ENCODE results near the gene ANKRD10. TPM values are rescaled to one million over a fixed set of nuclear protein-coding genes. Genes with fewer than 3 reads are reported as not detected.

ANKRD10 gene
- total RNA-seq, 2 experiments from 2014 or later, result 101 to 111 TPM

- Mint-ChIP-seq H3K27me3 (no peaks in the 10 kb centered on the region), H3K36me3 (ENCODE audit: low read depth) (peaks cover 2% of the 10 kb centered on the region), H3K27ac (no peak overlapping the region), H3K4me1 (peaks cover 6% of the 10 kb centered on the region), H3K9me3 (peaks cover 17% of the 10 kb centered on the region), H3K4me3 (no peak overlapping the region)
- POLR2A ChIA-PET, result no interaction called here
- DNase-seq, result no peak
- CTCF ChIA-PET, result interaction anchor here (1.5 kb wide), 1 partner anchor 24 kb away, joined by 6 read pairs; the partner anchor contains the start of gene ANKRD10
Measured at GRCh38 chr13:110938662-110939421, 24.0 kb upstream of the ANKRD10 start.

GRCh38 chr13:110937511-110938285 lies 22.8 kb upstream of the ANKRD10 start:
- DNase-seq, result no peak
- Mint-ChIP-seq H3K4me3 (no peak overlapping the region), H3K27ac (no peak overlapping the region), H3K4me1 (peaks cover 6% of the 10 kb centered on the region), H3K36me3 (ENCODE audit: low read depth) (peaks cover 6% of the 10 kb centered on the region), H3K27me3 (no peaks in the 10 kb centered on the region), H3K9me3 (peaks cover 27% of the 10 kb centered on the region)
- ChIA-PET CTCF (interaction anchor here (1.1 to 1.7 kb wide), 4 partner anchors 13 to 68 kb away, joined by 3 to 6 read pairs (median 6); partner anchors contain the start of gene ANKRD10), POLR2A (no interaction called here)

GRCh38 chr13:110936519-110936918 lies 21.6 kb upstream of the ANKRD10 start:
- CTCF ChIA-PET, result interaction anchor here (1.7 kb wide), 1 partner anchor 21 kb away, joined by 6 read pairs; the partner anchor contains the start of gene ANKRD10
- no peak overlapping the region for H3K4me3 Mint-ChIP-seq
- no peak for DNase-seq
- no peak overlapping the region for H3K27ac Mint-ChIP-seq
- peaks cover 32% of the 10 kb centered on the region for H3K9me3 Mint-ChIP-seq
- peaks cover 6% of the 10 kb centered on the region for H3K36me3 Mint-ChIP-seq (ENCODE audit: low read depth)
- H3K4me1 Mint-ChIP-seq, result no peaks in the 10 kb centered on the region
- POLR2A ChIA-PET, result no interaction called here
- H3K27me3 Mint-ChIP-seq, result peaks cover 3% of the 10 kb centered on the region

GRCh38 chr13:110932588-110932987 lies 17.7 kb upstream of the ANKRD10 start:
- ChIA-PET POLR2A (no interaction called here), CTCF (interaction anchor here (3.4 kb wide), 1 partner anchor 17 kb away, joined by 13 read pairs; the partner anchor contains the start of gene ANKRD10)
- peaks cover 32% of the 10 kb centered on the region for H3K9me3 Mint-ChIP-seq
- no peak overlapping the region for H3K4me3 Mint-ChIP-seq
- H3K4me1 Mint-ChIP-seq, result no peaks in the 10 kb centered on the region
- H3K27me3 Mint-ChIP-seq, result peaks cover 14% of the 10 kb centered on the region
- DNase-seq, result no peak
- peaks cover 6% of the 10 kb centered on the region for H3K36me3 Mint-ChIP-seq (ENCODE audit: low read depth)
- H3K27ac Mint-ChIP-seq, result no peak overlapping the region

- CTCF ChIA-PET, result interaction anchor here (0.7 kb wide), 1 partner anchor 14 kb away, joined by 3 read pairs; no protein-coding TSS in a partner anchor
- H3K4me1 Mint-ChIP-seq, result no peaks in the 10 kb centered on the region
- H3K4me3 Mint-ChIP-seq, result no peak overlapping the region
- DNase-seq, result no peak
- no peak overlapping the region for H3K27ac Mint-ChIP-seq
- peaks cover 21% of the 10 kb centered on the region for H3K27me3 Mint-ChIP-seq
- H3K9me3 Mint-ChIP-seq, result peaks cover 17% of the 10 kb centered on the region
- POLR2A ChIA-PET, result no interaction called here
- H3K36me3 Mint-ChIP-seq (ENCODE audit: low read depth), result peaks cover 4% of the 10 kb centered on the region
Measured at GRCh38 chr13:110929104-110929777, 14.4 kb upstream of the ANKRD10 start.

GRCh38 chr13:110925023-110925612 lies 10.2 kb upstream of the ANKRD10 start:
- H3K4me3 Mint-ChIP-seq, result no peak overlapping the region
- no peaks in the 10 kb centered on the region for H3K36me3 Mint-ChIP-seq (ENCODE audit: low read depth)
- peaks cover 7% of the 10 kb centered on the region for H3K4me1 Mint-ChIP-seq
- ChIA-PET CTCF (interaction anchor here (0.7 kb wide), 1 partner anchor 10 kb away, joined by 3 read pairs; the partner anchor contains the start of gene ANKRD10), POLR2A (no interaction called here)
- H3K9me3 Mint-ChIP-seq, result no peaks in the 10 kb centered on the region
- H3K27ac Mint-ChIP-seq, result no peak overlapping the region
- H3K27me3 Mint-ChIP-seq, result peaks cover 38% of the 10 kb centered on the region
- DNase-seq, result no peak

GRCh38 chr13:110924639-110924934 lies 9.7 kb upstream of the ANKRD10 start:
- no peaks in the 10 kb centered on the region for H3K9me3 Mint-ChIP-seq
- H3K4me1 Mint-ChIP-seq, result peaks cover 7% of the 10 kb centered on the region
- no peak overlapping the region for H3K4me3 Mint-ChIP-seq
- no peak for DNase-seq
- H3K36me3 Mint-ChIP-seq (ENCODE audit: low read depth), result no peaks in the 10 kb centered on the region
- H3K27me3 Mint-ChIP-seq, result peaks cover 38% of the 10 kb centered on the region
- no peak overlapping the region for H3K27ac Mint-ChIP-seq
- CTCF ChIA-PET, result interaction anchor here (2.2 kb wide), 1 partner anchor 9 kb away, joined by 7 read pairs; the partner anchor contains the start of gene ANKRD10
- POLR2A ChIA-PET, result no interaction called here

GRCh38 chr13:110923777-110924638 lies 9.1 kb upstream of the ANKRD10 start:
- no peaks in the 10 kb centered on the region for H3K9me3 Mint-ChIP-seq
- DNase-seq, result no peak
- ChIA-PET CTCF (interaction anchor here (1.2 to 2.2 kb wide), 2 partner anchors 9 to 134 kb away, joined by 3 to 7 read pairs; partner anchors contain the start of gene ANKRD10), POLR2A (no interaction called here)
- H3K27ac Mint-ChIP-seq, result no peak overlapping the region
- no peak overlapping the region for H3K4me3 Mint-ChIP-seq
- no peaks in the 10 kb centered on the region for H3K36me3 Mint-ChIP-seq (ENCODE audit: low read depth)
- peaks cover 7% of the 10 kb centered on the region for H3K4me1 Mint-ChIP-seq
- H3K27me3 Mint-ChIP-seq, result peaks cover 36% of the 10 kb centered on the region

GRCh38 chr13:110923086-110923485 lies 8.2 kb upstream of the ANKRD10 start:
- H3K4me1 Mint-ChIP-seq, result peaks cover 8% of the 10 kb centered on the region

GRCh38 chr13:110922506-110922905 lies 7.6 kb upstream of the ANKRD10 start:
- Mint-ChIP-seq H3K36me3 (ENCODE audit: low read depth) (peaks cover 6% of the 10 kb centered on the region), H3K4me3 (no peak overlapping the region), H3K4me1 (peaks cover 12% of the 10 kb centered on the region), H3K9me3 (no peaks in the 10 kb centered on the region), H3K27me3 (peaks cover 26% of the 10 kb centered on the region), H3K27ac (no peak overlapping the region)
- POLR2A ChIA-PET, result no interaction called here
- no peak for DNase-seq
- CTCF ChIA-PET, result interaction anchor here (1.2 to 2.2 kb wide), 2 partner anchors 7 to 136 kb away, joined by 3 to 7 read pairs; partner anchors contain the start of gene ANKRD10

More at GRCh38 chr13:110923086-110923485, 8.2 kb upstream of the ANKRD10 start:
- ChIA-PET CTCF (interaction anchor here (1.2 to 2.2 kb wide), 2 partner anchors 8 to 135 kb away, joined by 3 to 7 read pairs; partner anchors contain the start of gene ANKRD10), POLR2A (no interaction called here)
- Mint-ChIP-seq H3K36me3 (ENCODE audit: low read depth) (peaks cover 1% of the 10 kb centered on the region), H3K9me3 (no peaks in the 10 kb centered on the region), H3K27me3 (peaks cover 29% of the 10 kb centered on the region), H3K4me3 (no peak overlapping the region), H3K27ac (no peak overlapping the region)
- DNase-seq, result no peak

GRCh38 chr13:110921695-110922094 lies 6.8 kb upstream of the ANKRD10 start:
- CTCF ChIA-PET, result no interaction called here

More at GRCh38 chr13:110921695-110922094, 6.8 kb upstream of the ANKRD10 start:
- Mint-ChIP-seq H3K4me3 (no peak overlapping the region), H3K9me3 (no peaks in the 10 kb centered on the region), H3K36me3 (ENCODE audit: low read depth) (peaks cover 6% of the 10 kb centered on the region), H3K4me1 (peaks cover 13% of the 10 kb centered on the region), H3K27me3 (peaks cover 19% of the 10 kb centered on the region), H3K27ac (no peak overlapping the region)
- POLR2A ChIA-PET, result interaction anchor here (0.5 kb wide), 1 partner anchor 303 kb away, joined by 3 read pairs; no protein-coding TSS in a partner anchor
- DNase-seq, result no peak

Measured in activated CD4-positive, alpha-beta T cell treated with anti-CD3 and anti-CD28 coated beads, Interleukin-2, amount 10 ng/mL, durations not matched to agents 7 days and 5 days (primary cell).